ENCODE results near the gene SIK2. TPM values are rescaled to one million over a fixed set of nuclear protein-coding genes. Genes with fewer than 3 reads are reported as not detected.

SIK2 gene
- 40.2 TPM for polyA plus RNA-seq (2012; ENCODE audit: insufficient read length, low read depth)

DNA sequence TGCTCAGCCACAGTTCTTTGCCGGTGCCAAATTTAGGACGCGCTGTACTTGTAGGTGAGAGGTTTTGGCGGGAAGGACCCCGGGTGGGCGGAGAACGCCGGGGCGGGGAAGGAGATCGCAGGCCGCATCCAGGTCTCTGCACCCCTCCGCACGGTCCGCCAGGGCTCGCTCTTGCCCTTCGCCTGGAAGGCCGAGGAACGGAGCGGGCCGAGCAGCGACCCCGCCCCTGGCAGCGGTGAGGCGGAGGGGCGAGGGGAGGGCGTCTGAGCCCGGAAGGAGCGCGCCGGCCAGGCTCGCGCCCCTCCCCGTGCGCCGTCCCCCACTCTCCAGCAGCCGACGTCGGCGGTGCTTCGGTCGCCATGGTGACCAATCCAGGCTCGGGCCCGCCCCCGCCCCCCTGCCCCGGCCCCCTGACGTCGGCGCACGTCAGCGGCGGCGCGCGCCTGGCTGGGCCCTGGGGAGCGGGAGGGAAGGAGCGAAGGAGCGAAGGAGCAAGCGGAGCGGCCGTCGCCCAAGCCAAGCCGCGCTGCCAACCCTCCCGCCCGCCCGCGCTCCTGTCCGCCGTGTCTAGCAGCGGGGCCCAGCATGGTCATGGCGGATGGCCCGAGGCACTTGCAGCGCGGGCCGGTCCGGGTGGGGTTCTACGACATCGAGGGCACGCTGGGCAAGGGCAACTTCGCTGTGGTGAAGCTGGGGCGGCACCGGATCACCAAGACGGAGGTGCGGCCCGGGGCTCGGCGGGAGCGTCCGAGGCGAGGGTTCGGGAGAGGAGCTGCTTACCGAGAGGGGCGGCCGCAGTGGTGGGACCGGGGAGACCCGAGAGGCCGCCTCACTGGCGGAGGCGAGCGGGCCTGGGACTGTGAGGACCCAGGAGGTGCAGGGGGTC, at the start of gene SIK2:
TSS of gene SIK2 (plus strand) at position 471 of the 886 bp plus-strand sequence. CDS start at position 586, 115 bp downstream.
- TF ChIP-seq TAF1 (IDR thresholded peaks at IDR 0.05; ENCODE audit: borderline replicate concordance, insufficient read depth, low read length) (no peak; the same call in 1 of the 2 replicates), SIN3A (IDR thresholded peaks at IDR 0.05; ENCODE audit: borderline replicate concordance, insufficient read depth, low read length) (0 out of 2 replicates have a peak, but pooled peaks have one; percentile 32), POLR2AphosphoS5 (IDR thresholded peaks at IDR 0.05; ENCODE audit: low read depth, low read length) (peak; percentile 49), FOXP2 (optimal IDR thresholded peaks at IDR 0.05; ENCODE audit: borderline replicate concordance, extremely low read depth, extremely low read length, insufficient read depth) (peak; percentile 95)
- TF ChIP-seq, protein P1, sequence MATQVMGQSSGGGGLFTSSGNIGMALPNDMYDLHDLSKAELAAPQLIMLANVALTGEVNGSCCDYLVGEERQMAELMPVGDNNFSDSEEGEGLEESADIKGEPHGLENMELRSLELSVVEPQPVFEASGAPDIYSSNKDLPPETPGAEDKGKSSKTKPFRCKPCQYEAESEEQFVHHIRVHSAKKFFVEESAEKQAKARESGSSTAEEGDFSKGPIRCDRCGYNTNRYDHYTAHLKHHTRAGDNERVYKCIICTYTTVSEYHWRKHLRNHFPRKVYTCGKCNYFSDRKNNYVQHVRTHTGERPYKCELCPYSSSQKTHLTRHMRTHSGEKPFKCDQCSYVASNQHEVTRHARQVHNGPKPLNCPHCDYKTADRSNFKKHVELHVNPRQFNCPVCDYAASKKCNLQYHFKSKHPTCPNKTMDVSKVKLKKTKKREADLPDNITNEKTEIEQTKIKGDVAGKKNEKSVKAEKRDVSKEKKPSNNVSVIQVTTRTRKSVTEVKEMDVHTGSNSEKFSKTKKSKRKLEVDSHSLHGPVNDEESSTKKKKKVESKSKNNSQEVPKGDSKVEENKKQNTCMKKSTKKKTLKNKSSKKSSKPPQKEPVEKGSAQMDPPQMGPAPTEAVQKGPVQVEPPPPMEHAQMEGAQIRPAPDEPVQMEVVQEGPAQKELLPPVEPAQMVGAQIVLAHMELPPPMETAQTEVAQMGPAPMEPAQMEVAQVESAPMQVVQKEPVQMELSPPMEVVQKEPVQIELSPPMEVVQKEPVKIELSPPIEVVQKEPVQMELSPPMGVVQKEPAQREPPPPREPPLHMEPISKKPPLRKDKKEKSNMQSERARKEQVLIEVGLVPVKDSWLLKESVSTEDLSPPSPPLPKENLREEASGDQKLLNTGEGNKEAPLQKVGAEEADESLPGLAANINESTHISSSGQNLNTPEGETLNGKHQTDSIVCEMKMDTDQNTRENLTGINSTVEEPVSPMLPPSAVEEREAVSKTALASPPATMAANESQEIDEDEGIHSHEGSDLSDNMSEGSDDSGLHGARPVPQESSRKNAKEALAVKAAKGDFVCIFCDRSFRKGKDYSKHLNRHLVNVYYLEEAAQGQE (IDR thresholded peaks at IDR 0.05; ENCODE audit: insufficient read depth in 1 of 2, low read depth in 2 of 2, low read length in 2 of 2): 0 out of 4 replicates have a peak, but pooled peaks of 1 of the 2 experiments have one; percentile 15

GRCh38 chr11:111554532-111554931, 47.7 kb upstream of the SIK2 start:
- no peak for TF ChIP-seq FOXP2 (optimal IDR thresholded peaks at IDR 0.05; ENCODE audit: borderline replicate concordance, extremely low read depth, extremely low read length, insufficient read depth)
- TF ChIP-seq TAF1 (IDR thresholded peaks at IDR 0.05; ENCODE audit: borderline replicate concordance, insufficient read depth, low read length): no peak
- TF ChIP-seq SIN3A (IDR thresholded peaks at IDR 0.05; ENCODE audit: borderline replicate concordance, insufficient read depth, low read length): no peak
- no peak for TF ChIP-seq POLR2AphosphoS5 (IDR thresholded peaks at IDR 0.05; ENCODE audit: low read depth, low read length)
- TF ChIP-seq, protein P1 (IDR thresholded peaks at IDR 0.05; ENCODE audit: insufficient read depth in 1 of 2, low read depth in 2 of 2, low read length in 2 of 2): no peak

GRCh38 chr11:111555255-111555654, 47.0 kb upstream of the SIK2 start:
- TF ChIP-seq POLR2AphosphoS5 (IDR thresholded peaks at IDR 0.05; ENCODE audit: low read depth, low read length) (no peak), TAF1 (IDR thresholded peaks at IDR 0.05; ENCODE audit: borderline replicate concordance, insufficient read depth, low read length) (no peak), FOXP2 (optimal IDR thresholded peaks at IDR 0.05; ENCODE audit: borderline replicate concordance, extremely low read depth, extremely low read length, insufficient read depth) (no peak), SIN3A (IDR thresholded peaks at IDR 0.05; ENCODE audit: borderline replicate concordance, insufficient read depth, low read length) (no peak)
- TF ChIP-seq, protein P1 (IDR thresholded peaks at IDR 0.05; ENCODE audit: insufficient read depth in 1 of 2, low read depth in 2 of 2, low read length in 2 of 2): no peak

GRCh38 chr11:111557425-111558111, 44.7 kb upstream of the SIK2 start:
- TF ChIP-seq FOXP2 (optimal IDR thresholded peaks at IDR 0.05; ENCODE audit: borderline replicate concordance, extremely low read depth, extremely low read length, insufficient read depth) (no peak), TAF1 (IDR thresholded peaks at IDR 0.05; ENCODE audit: borderline replicate concordance, insufficient read depth, low read length) (no peak), POLR2AphosphoS5 (IDR thresholded peaks at IDR 0.05; ENCODE audit: low read depth, low read length) (no peak), SIN3A (IDR thresholded peaks at IDR 0.05; ENCODE audit: borderline replicate concordance, insufficient read depth, low read length) (no peak)
- TF ChIP-seq, protein P1 (IDR thresholded peaks at IDR 0.05; ENCODE audit: insufficient read depth in 1 of 2, low read depth in 2 of 2, low read length in 2 of 2): no peak

Data from PFSK-1 (cell line).